Stimulated activated CD4-positive, alpha-beta T cell treated with anti-CD3 and anti-CD28 coated beads, Interleukin-1b, Interleukin-23, amount 100 ng/mL, for 24 hours (primary cell): ENCODE data around the gene MYH7.
"Not testable (repeated sequence)": the region's sequence is repeated elsewhere in the genome, so short reads cannot be mapped to it uniquely, and the experiment has no call there.

Source experiments
- DNase-seq, 4 experiments: peaks; one replicate each; pipeline ENCODE4 v3.0.0-alpha.2; 2020; ENCODE audit warnings: low read depth in 4 of 4, low spot score in 1 of 4

MYH7 gene

GRCh38 chr14:23387916-23388882 lies 47.3 kb downstream of the MYH7 start:
- no peak for DNase-seq

GRCh38 chr14:23386999-23387398 lies 48.5 kb downstream of the MYH7 start:
- no peak for DNase-seq

GRCh38 chr14:23386266-23386657 lies 49.2 kb downstream of the MYH7 start:
- not testable (repeated sequence) for DNase-seq

GRCh38 chr14:23385642-23386265 lies 49.7 kb downstream of the MYH7 start:
- DNase-seq, result no peak

- DNase-seq, result no peak
Observed at GRCh38 chr14:23385244-23385641, 50.2 kb downstream of the MYH7 start.

- DNase-seq, result no peak
Observed at GRCh38 chr14:23384364-23385080, 50.9 kb downstream of the MYH7 start.

GRCh38 chr14:23382731-23383440 lies 52.6 kb downstream of the MYH7 start:
- DNase-seq, result no peak

- DNase-seq, result no peak
Observed at GRCh38 chr14:23382276-23382675, 53.2 kb downstream of the MYH7 start.

- no peak for DNase-seq
Observed at GRCh38 chr14:23381871-23382270, 53.6 kb downstream of the MYH7 start.

GRCh38 chr14:23380976-23381375 lies 54.5 kb downstream of the MYH7 start:
- no peak for DNase-seq

GRCh38 chr14:23380197-23380914 lies 55.1 kb downstream of the MYH7 start:
- no peak for DNase-seq

GRCh38 chr14:23379366-23380196 lies 55.9 kb downstream of the MYH7 start:
- DNase-seq, result peak; percentile 38 to 54 (median 42)

- no peak for DNase-seq
Observed at GRCh38 chr14:23378612-23379220, 56.7 kb downstream of the MYH7 start.

GRCh38 chr14:23377573-23378563 lies 57.6 kb downstream of the MYH7 start:
- no peak for DNase-seq

GRCh38 chr14:23377198-23377550 lies 58.3 kb downstream of the MYH7 start:
- no peak for DNase-seq

GRCh38 chr14:23376482-23377197 lies 58.8 kb downstream of the MYH7 start, which contains the start of gene CMTM5:
Gene CMTM5 (plus strand): TSS chr14:23377046. CDS start chr14:23377252, 206 bp downstream.
- no peak for DNase-seq

GRCh38 chr14:23375527-23376251 lies 59.8 kb downstream of the MYH7 start:
- no peak for DNase-seq
